Measurements from ENCODE around the gene CCDC69.
A peak's percentile ranks its signal among the peaks of the same experiment; 100 is the strongest.

Gene CCDC69

GRCh38 chr5:151195622-151196021, 28.3 kb downstream of the CCDC69 start:
- H3F3A ChIP-seq (ENCODE audit: insufficient read depth), result peaks cover 81% of the 10 kb centered on the region
- no peaks in the 10 kb centered on the region for H3K9me2 ChIP-seq (replicated peaks; ENCODE audit: insufficient read depth, low read length)
- H3K9me3 ChIP-seq (ENCODE audit: insufficient read depth, low read length), result no peaks in the 10 kb centered on the region; the same call in 1 of the 2 replicates
- no peaks in the 10 kb centered on the region for H4K20me1 ChIP-seq (ENCODE audit: low read depth, low read length)
- H3K4me3 ChIP-seq (ENCODE audit: insufficient read depth, low read length, poor library complexity, severe bottlenecking), result no peak overlapping the region
- peak overlapping the region; percentile 95 for H3K27ac ChIP-seq (ENCODE audit: low read depth, low read length)
- peak overlapping the region; percentile 57 for H3K4me2 ChIP-seq (ENCODE audit: low read depth, low read length, poor library complexity, severe bottlenecking)
- peaks cover 62% of the 10 kb centered on the region for H3K79me2 ChIP-seq (ENCODE audit: insufficient read depth, low read length)
- H3K27me3 ChIP-seq (ENCODE audit: low read length), result no peaks in the 10 kb centered on the region
- TF ChIP-seq EZH2phosphoT487 (conservative IDR thresholded peaks at IDR 0.05; ENCODE audit: low read length), result no peak
- TF ChIP-seq, protein P1, sequence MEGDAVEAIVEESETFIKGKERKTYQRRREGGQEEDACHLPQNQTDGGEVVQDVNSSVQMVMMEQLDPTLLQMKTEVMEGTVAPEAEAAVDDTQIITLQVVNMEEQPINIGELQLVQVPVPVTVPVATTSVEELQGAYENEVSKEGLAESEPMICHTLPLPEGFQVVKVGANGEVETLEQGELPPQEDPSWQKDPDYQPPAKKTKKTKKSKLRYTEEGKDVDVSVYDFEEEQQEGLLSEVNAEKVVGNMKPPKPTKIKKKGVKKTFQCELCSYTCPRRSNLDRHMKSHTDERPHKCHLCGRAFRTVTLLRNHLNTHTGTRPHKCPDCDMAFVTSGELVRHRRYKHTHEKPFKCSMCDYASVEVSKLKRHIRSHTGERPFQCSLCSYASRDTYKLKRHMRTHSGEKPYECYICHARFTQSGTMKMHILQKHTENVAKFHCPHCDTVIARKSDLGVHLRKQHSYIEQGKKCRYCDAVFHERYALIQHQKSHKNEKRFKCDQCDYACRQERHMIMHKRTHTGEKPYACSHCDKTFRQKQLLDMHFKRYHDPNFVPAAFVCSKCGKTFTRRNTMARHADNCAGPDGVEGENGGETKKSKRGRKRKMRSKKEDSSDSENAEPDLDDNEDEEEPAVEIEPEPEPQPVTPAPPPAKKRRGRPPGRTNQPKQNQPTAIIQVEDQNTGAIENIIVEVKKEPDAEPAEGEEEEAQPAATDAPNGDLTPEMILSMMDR (IDR thresholded peaks at IDR 0.05; ENCODE audit: insufficient read depth, low read length, poor library complexity, severe bottlenecking), result no peak
- peaks cover 77% of the 10 kb centered on the region for H3K36me3 ChIP-seq (ENCODE audit: low read length)
- peak overlapping the region; percentile 43 for H3K9ac ChIP-seq (ENCODE audit: low read length)
- H2AFZ ChIP-seq (ENCODE audit: low read depth, low read length, severe bottlenecking), result no peak overlapping the region

GRCh38 chr5:151192626-151193025, 31.3 kb downstream of the CCDC69 start:
- Histone ChIP-seq H3K4me2 (ENCODE audit: low read depth, low read length, poor library complexity, severe bottlenecking) (peak overlapping the region; percentile 8), H3K9ac (ENCODE audit: low read length) (no peak overlapping the region), H2AFZ (ENCODE audit: low read depth, low read length, severe bottlenecking) (no peak overlapping the region), H3K27me3 (ENCODE audit: low read length) (no peaks in the 10 kb centered on the region), H3F3A (ENCODE audit: insufficient read depth) (peaks cover 58% of the 10 kb centered on the region), H3K27ac (ENCODE audit: low read depth, low read length) (peak overlapping the region; percentile 50), H3K36me3 (ENCODE audit: low read length) (peaks cover 78% of the 10 kb centered on the region), H3K79me2 (ENCODE audit: insufficient read depth, low read length) (peaks cover 71% of the 10 kb centered on the region), H3K9me2 (replicated peaks; ENCODE audit: insufficient read depth, low read length) (no peaks in the 10 kb centered on the region), H3K4me3 (ENCODE audit: insufficient read depth, low read length, poor library complexity, severe bottlenecking) (no peak overlapping the region), H3K9me3 (ENCODE audit: insufficient read depth, low read length) (no peaks in the 10 kb centered on the region; the same call in 1 of the 2 replicates), H4K20me1 (ENCODE audit: low read depth, low read length) (no peaks in the 10 kb centered on the region)
- TF ChIP-seq, protein P1 (IDR thresholded peaks at IDR 0.05; ENCODE audit: insufficient read depth, low read length, poor library complexity, severe bottlenecking), result no peak
- no peak for TF ChIP-seq EZH2phosphoT487 (conservative IDR thresholded peaks at IDR 0.05; ENCODE audit: low read length)

GRCh38 chr5:151191661-151192060, 32.2 kb downstream of the CCDC69 start:
- Histone ChIP-seq H3K4me3 (ENCODE audit: insufficient read depth, low read length, poor library complexity, severe bottlenecking) (no peak overlapping the region), H3K79me2 (ENCODE audit: insufficient read depth, low read length) (peaks cover 75% of the 10 kb centered on the region), H3K27ac (ENCODE audit: low read depth, low read length) (peak overlapping the region; percentile 50), H3K9me3 (ENCODE audit: insufficient read depth, low read length) (no peaks in the 10 kb centered on the region; the same call in 1 of the 2 replicates), H2AFZ (ENCODE audit: low read depth, low read length, severe bottlenecking) (no peak overlapping the region), H4K20me1 (ENCODE audit: low read depth, low read length) (no peaks in the 10 kb centered on the region), H3K4me2 (ENCODE audit: low read depth, low read length, poor library complexity, severe bottlenecking) (no peak overlapping the region), H3K36me3 (ENCODE audit: low read length) (peaks cover 83% of the 10 kb centered on the region), H3F3A (ENCODE audit: insufficient read depth) (peaks cover 51% of the 10 kb centered on the region), H3K27me3 (ENCODE audit: low read length) (no peaks in the 10 kb centered on the region), H3K9ac (ENCODE audit: low read length) (no peak overlapping the region), H3K9me2 (replicated peaks; ENCODE audit: insufficient read depth, low read length) (no peaks in the 10 kb centered on the region)
- TF ChIP-seq, protein P1 (IDR thresholded peaks at IDR 0.05; ENCODE audit: insufficient read depth, low read length, poor library complexity, severe bottlenecking), result no peak
- TF ChIP-seq EZH2phosphoT487 (conservative IDR thresholded peaks at IDR 0.05; ENCODE audit: low read length), result no peak
